ENCODE results near the gene SNAP91. TPM values are rescaled to one million over a fixed set of nuclear protein-coding genes. Genes with fewer than 3 reads are reported as not detected.
"Not testable (repeated sequence)": the region's sequence is repeated elsewhere in the genome, so short reads cannot be mapped to it uniquely, and the experiment has no call there.

SNAP91 gene
- total RNA-seq, 1 experiment from 2014 or later, result not detected

- no peak for DNase-seq (ENCODE audit: low spot score)
- in situ Hi-C loops (cut with HindIII; ENCODE audit: low sequenced_read_pairs), result no loop called here
Measured at GRCh38 chr6:83637953-83638352, 70.9 kb downstream of the SNAP91 start.

- in situ Hi-C loops (cut with HindIII; ENCODE audit: low sequenced_read_pairs), result no loop called here
Measured at GRCh38 chr6:83636800-83637199, 72.1 kb downstream of the SNAP91 start.

GRCh38 chr6:83633609-83634008, 75.3 kb downstream of the SNAP91 start:
- in situ Hi-C loops (cut with HindIII; ENCODE audit: low sequenced_read_pairs), result no loop called here
- DNase-seq (ENCODE audit: low spot score), result no peak

More at GRCh38 chr6:83636800-83637199, 72.1 kb downstream of the SNAP91 start:
- no peak for DNase-seq (ENCODE audit: low spot score)

- no peak for DNase-seq (ENCODE audit: low spot score)
- in situ Hi-C loops (cut with HindIII; ENCODE audit: low sequenced_read_pairs), result no loop called here
Measured at GRCh38 chr6:83633149-83633548, 75.8 kb downstream of the SNAP91 start.

DNA sequence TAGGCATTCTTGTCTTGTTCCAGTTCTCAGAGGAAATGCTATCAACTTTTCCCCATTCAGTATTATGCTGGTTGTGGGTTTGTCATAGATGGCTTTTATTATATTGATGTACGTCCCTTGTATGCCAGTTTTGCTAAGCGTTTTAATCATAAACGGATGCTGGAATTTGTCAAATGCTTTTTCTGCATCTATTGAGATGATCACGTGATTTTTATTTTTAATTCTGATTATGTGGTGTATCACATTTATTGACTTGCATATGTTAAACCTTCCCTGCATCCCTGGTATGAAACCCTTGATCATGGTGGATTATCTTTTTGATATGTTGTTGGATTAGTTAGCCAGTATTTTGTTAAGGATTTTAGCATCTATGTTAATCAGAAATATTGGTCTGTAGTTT, 79.0 kb downstream of the SNAP91 start:
- DNase-seq (ENCODE audit: low spot score); in situ Hi-C loops (cut with HindIII; ENCODE audit: low sequenced_read_pairs): not testable (repeated sequence)

DNA sequence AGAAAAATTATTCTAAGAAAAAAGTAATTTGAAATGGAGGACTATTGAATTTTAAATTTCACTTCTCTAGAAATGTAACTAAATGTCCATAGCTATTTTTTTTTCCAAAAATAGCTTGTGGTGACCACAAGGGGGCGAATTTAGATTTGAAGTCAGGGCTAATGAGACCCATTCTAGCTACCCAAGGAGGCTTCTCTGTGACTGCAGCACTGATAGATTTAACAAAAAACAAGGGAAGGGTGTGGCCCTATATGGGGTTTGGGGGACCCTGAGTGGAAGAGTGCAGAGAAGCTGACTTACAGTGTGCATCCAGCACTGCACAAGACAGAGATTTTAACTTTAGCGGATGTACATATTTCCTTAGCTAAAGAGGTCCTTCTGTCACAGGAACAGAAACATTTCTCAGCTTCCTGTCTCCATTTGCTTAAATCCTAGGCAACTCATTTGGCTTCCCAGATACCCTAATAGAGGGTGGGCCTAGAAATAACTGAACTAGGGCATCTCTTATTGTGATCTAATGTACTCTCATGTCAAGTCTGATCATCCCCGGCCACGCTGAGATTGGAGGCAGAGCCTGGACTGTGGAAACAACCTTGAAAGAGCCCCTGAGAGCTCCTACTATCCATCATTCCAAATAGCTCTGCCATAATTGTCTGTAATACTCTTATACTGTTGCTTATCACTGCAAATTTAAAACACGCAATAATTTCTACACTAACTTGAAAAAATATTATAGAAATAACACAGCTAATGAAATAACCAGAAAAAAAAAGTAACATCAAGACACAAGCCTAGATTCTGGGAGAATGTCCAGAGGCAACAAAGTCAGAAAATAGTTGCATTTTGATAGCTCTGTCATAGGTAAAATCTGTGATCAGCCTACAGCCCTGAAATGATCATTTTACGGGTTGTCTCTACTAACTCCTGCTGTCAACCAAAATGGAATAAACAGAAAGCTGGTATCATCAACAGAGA, 93.6 kb downstream of the SNAP91 start:
- in situ Hi-C loops (cut with HindIII; ENCODE audit: low sequenced_read_pairs), result no loop called here
- peak; percentile 69 for DNase-seq (ENCODE audit: low spot score)

DNA sequence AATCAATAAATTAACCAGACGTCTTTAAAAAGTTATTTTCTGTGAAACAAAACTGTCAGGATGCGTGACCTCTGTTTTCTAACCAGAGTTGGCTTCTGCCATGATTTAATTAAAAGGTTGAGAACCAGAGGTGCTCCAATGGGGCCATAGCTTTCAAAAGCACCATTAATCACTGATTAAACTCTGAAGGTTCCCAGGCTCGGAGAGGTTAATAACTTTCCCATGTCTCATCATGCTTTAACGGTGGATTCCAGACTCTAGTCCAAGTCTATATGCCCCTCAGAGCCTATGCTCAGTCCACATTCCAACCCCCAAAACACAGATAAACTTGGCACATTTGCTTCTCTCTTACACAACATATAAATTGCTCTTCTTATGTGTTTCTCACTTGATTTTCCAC, 95.5 kb downstream of the SNAP91 start:
- in situ Hi-C loops (cut with HindIII; ENCODE audit: low sequenced_read_pairs), result no loop called here
- no peak for DNase-seq (ENCODE audit: low spot score)

DNA sequence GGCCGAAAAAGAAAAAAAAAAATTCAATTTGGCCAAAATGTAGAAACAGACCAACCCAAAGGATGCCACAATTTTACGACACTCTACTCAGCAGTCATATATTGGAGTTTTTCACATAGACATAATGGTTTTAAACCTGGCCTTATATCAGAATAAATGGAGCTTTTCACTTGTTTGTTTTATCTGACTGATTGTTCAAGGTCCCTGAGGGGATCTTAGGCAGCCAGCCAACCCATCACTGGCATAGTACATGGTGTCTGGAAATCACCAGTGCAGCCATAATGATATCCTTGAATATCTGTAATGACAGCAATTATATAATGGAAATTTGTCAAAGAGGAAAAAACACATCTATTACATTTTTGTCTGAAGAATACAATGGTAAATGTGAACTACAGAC, 99.7 kb downstream of the SNAP91 start:
- in situ Hi-C loops (cut with HindIII; ENCODE audit: low sequenced_read_pairs), result no loop called here
- DNase-seq (ENCODE audit: low spot score), result no peak

- DNase-seq (ENCODE audit: low spot score), result no peak
- in situ Hi-C loops (cut with HindIII; ENCODE audit: low sequenced_read_pairs), result no loop called here
Measured at GRCh38 chr6:83605517-83605916, 103.4 kb downstream of the SNAP91 start.

- DNase-seq (ENCODE audit: low spot score), result peak; percentile 60
- in situ Hi-C loops (cut with HindIII; ENCODE audit: low sequenced_read_pairs), result no loop called here
Measured at GRCh38 chr6:83603551-83603950, 105.3 kb downstream of the SNAP91 start.

GRCh38 chr6:83601119-83601518, 107.8 kb downstream of the SNAP91 start:
- DNase-seq (ENCODE audit: low spot score), result no peak
- in situ Hi-C loops (cut with HindIII; ENCODE audit: low sequenced_read_pairs), result no loop called here

DNA sequence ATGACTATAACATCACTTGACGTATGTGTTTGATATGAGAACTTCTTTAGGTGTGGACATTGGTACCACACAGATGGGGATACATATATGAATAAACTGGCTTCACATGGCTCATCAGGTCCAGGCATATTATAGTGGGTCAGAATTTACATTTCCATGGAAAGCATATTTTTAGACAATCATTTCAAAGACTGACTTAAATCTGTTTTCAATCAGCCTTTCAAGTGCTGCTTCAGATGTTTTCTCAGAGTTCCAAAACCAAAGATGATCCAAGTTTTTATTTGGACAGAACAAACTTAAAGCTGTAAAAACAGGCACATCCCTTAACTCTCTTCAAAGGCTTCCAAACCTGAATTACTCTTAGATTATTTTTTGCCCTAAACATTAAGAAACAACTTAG, 108.4 kb downstream of the SNAP91 start:
- DNase-seq (ENCODE audit: low spot score), result no peak
- in situ Hi-C loops (cut with HindIII; ENCODE audit: low sequenced_read_pairs), result no loop called here

GRCh38 chr6:83597511-83597910, 111.4 kb downstream of the SNAP91 start:
- no peak for DNase-seq (ENCODE audit: low spot score)
- in situ Hi-C loops (cut with HindIII; ENCODE audit: low sequenced_read_pairs), result no loop called here

DNA sequence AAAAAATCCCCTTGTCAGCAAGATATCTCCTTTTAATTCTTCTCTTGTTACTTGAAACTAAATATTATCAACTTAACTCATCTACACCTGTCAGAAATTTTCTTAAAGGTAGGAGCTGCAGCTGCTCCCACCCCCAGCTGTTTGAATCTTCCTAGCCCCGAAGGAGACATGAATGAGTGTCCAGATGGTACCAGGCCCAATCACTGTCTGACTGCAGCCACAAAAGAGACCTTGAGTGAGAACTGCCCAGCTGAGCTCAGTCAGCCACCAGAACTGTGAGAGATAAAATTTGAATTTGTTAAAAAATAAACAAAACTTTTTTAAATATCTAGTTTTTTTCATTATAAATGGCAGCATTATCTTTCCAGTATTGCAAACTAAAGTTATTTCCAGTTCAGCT, 111.8 kb downstream of the SNAP91 start:
- in situ Hi-C loops (cut with HindIII; ENCODE audit: low sequenced_read_pairs), result no loop called here
- DNase-seq (ENCODE audit: low spot score), result no peak

- in situ Hi-C loops (cut with HindIII; ENCODE audit: low sequenced_read_pairs), result no loop called here
- DNase-seq (ENCODE audit: low spot score), result no peak
Measured at GRCh38 chr6:83594941-83595340, 114.0 kb downstream of the SNAP91 start.

- DNase-seq (ENCODE audit: low spot score), result no peak
- in situ Hi-C loops (cut with HindIII; ENCODE audit: low sequenced_read_pairs), result no loop called here
Measured at GRCh38 chr6:83593395-83593785, 115.5 kb downstream of the SNAP91 start.

- in situ Hi-C loops (cut with HindIII; ENCODE audit: low sequenced_read_pairs), result no loop called here
- DNase-seq (ENCODE audit: low spot score), result no peak
Measured at GRCh38 chr6:83592770-83593394, 116.0 kb downstream of the SNAP91 start.

GRCh38 chr6:83590416-83590815, 118.5 kb downstream of the SNAP91 start:
- in situ Hi-C loops (cut with HindIII; ENCODE audit: low sequenced_read_pairs), result no loop called here
- DNase-seq (ENCODE audit: low spot score), result no peak

GRCh38 chr6:83589076-83589475, 119.8 kb downstream of the SNAP91 start:
- in situ Hi-C loops (cut with HindIII; ENCODE audit: low sequenced_read_pairs), result no loop called here
- DNase-seq (ENCODE audit: low spot score), result no peak

DNA sequence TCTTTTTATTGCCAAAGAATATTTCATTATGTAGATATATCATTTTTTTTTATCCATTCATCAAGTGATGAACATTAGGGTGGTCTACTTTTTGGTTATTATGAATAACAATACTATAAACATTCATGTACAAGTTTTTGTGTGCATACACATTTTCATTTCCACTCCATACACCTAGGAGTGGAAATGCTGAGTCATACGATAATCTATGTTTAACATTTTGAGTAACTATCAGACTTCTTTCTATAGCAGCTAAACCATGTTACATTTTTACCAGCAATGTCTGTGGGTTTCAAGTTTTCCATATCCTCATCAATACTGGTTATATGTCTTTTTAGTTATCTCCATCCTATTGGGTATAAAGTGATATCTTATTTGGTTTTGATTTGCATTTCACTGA, 130.8 kb downstream of the SNAP91 start:
- no peak for DNase-seq (ENCODE audit: low spot score)
- in situ Hi-C loops (cut with HindIII; ENCODE audit: low sequenced_read_pairs), result no loop called here

DNA sequence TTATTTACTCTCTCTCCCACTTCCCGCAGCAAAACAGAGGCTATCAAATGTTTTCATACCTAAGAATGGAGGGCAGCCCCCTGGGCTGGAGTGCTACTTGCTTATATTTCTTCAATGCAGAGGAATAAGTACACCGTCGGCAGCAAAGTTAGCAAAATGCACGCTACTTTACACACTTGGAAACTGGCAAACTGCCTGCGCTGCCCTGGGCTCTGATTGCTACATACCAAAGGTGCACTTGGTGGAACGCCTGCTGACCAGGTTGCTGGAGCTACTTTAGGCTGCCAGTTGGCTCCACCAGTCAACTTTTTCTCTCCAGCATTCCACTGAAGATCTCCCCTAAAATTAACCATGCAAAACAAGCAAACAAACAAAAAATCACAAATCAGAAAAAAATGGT, 134.1 kb downstream of the SNAP91 start:
- in situ Hi-C loops (cut with HindIII; ENCODE audit: low sequenced_read_pairs), result no loop called here

More for the DNA sequence above, 134.1 kb downstream of the SNAP91 start:
- peak; percentile 17 for DNase-seq (ENCODE audit: low spot score)

Measured in G401 (cell line).